ENCODE measurements around the gene ARHGAP15. TPM values are rescaled to one million over a fixed set of nuclear protein-coding genes. Genes with fewer than 3 reads are reported as not detected.

ARHGAP15 gene
- total and polyA plus RNA-seq, 2 donors from 2014 or later, result 5.7 to 23.1 TPM

DNA sequence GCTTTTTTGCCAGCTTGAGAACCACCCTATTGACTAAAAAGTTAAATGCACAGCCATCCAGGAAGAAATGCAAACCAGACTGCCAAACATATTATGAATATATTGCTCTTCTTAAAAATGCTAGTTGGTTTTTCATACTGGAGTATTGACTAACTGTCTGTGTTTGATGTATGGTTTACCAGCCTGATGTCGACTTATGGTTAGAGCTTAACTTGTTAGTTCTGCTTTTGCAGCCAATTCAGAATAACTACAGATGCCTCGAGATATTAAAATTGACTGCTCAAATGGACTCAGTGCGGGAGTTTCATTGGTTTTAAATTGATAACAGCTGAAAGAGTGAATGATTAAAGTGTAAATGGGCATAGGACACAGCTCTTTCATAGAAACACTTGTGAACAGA, 369.8 kb downstream of the ARHGAP15 start:
- intact Hi-C loops (cut with DNase I), result no loop called here
- Histone ChIP-seq H3K4me1 (ENCODE audit: control insufficient read depth in 2 of 3, insufficient read depth in 2 of 3, low read depth in 1 of 3, low read length in 3 of 3) (no peaks in the 10 kb centered on the region), H3K27ac (ENCODE audit: low read depth in 2 of 2, low read length in 2 of 2) (no peak overlapping the region), H3K36me3 (ENCODE audit: control insufficient read depth in 2 of 3, insufficient read depth in 3 of 3, low read length in 3 of 3) (no peaks in the 10 kb centered on the region), H3K4me3 (ENCODE audit: low read length in 3 of 3) (no peak overlapping the region), H3K27me3 (ENCODE audit: control insufficient read depth, insufficient read depth, low read length) (no peaks in the 10 kb centered on the region), H3K9me3 (ENCODE audit: control insufficient read depth in 2 of 3, insufficient read depth in 1 of 3, low read length in 3 of 3) (no peaks in the 10 kb centered on the region), H3K9ac (ENCODE audit: low read length in 3 of 3) (no peak overlapping the region)
- TF ChIP-seq, protein P1, sequence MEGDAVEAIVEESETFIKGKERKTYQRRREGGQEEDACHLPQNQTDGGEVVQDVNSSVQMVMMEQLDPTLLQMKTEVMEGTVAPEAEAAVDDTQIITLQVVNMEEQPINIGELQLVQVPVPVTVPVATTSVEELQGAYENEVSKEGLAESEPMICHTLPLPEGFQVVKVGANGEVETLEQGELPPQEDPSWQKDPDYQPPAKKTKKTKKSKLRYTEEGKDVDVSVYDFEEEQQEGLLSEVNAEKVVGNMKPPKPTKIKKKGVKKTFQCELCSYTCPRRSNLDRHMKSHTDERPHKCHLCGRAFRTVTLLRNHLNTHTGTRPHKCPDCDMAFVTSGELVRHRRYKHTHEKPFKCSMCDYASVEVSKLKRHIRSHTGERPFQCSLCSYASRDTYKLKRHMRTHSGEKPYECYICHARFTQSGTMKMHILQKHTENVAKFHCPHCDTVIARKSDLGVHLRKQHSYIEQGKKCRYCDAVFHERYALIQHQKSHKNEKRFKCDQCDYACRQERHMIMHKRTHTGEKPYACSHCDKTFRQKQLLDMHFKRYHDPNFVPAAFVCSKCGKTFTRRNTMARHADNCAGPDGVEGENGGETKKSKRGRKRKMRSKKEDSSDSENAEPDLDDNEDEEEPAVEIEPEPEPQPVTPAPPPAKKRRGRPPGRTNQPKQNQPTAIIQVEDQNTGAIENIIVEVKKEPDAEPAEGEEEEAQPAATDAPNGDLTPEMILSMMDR (IDR thresholded peaks at IDR 0.05; ENCODE audit: borderline replicate concordance, extremely low read depth, insufficient read depth), result no peak
- FAIRE-seq (no peak), DNase-seq (no peak)

DNA sequence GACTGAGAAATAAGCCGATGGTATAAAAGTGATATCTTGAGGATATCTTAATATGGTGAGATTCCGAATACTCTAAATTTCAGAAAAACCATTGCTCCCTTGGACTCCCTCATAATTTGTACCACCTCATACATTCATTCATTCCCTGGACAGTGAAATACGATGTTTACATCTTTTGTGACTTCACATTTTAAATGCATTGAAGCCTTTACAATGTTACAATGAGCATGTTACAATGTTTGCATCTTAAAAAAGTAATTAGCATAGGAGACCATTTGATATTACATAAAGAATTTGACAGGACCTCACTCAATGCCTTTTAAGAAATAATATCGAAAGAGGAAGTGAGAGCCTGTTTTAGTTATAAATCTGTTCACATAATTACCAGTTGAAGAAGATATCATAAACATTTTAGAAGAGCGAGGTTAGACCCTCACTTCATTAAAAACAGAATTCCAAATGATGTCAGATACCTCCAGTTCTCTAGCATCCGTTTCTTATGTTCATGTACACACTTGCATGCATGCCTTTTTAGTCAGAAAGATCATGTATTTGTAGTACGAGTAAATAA, 372.0 kb downstream of the ARHGAP15 start:
- Histone ChIP-seq H3K27me3 (ENCODE audit: control insufficient read depth, insufficient read depth, low read length) (no peaks in the 10 kb centered on the region), H3K4me1 (ENCODE audit: control insufficient read depth in 2 of 3, insufficient read depth in 2 of 3, low read depth in 1 of 3, low read length in 3 of 3) (no peaks in the 10 kb centered on the region), H3K9ac (ENCODE audit: low read length in 3 of 3) (no peak overlapping the region), H3K36me3 (ENCODE audit: control insufficient read depth in 2 of 3, insufficient read depth in 3 of 3, low read length in 3 of 3) (no peaks in the 10 kb centered on the region), H3K9me3 (ENCODE audit: control insufficient read depth in 2 of 3, insufficient read depth in 1 of 3, low read length in 3 of 3) (no peaks in the 10 kb centered on the region), H3K27ac (ENCODE audit: low read depth in 2 of 2, low read length in 2 of 2) (no peak overlapping the region), H3K4me3 (ENCODE audit: low read length in 3 of 3) (no peak overlapping the region)
- no peak for FAIRE-seq
- TF ChIP-seq, protein P1 (IDR thresholded peaks at IDR 0.05; ENCODE audit: borderline replicate concordance, extremely low read depth, insufficient read depth), result no peak
- intact Hi-C loops (cut with DNase I), result no loop called here
- DNase-seq, result no peak

DNA sequence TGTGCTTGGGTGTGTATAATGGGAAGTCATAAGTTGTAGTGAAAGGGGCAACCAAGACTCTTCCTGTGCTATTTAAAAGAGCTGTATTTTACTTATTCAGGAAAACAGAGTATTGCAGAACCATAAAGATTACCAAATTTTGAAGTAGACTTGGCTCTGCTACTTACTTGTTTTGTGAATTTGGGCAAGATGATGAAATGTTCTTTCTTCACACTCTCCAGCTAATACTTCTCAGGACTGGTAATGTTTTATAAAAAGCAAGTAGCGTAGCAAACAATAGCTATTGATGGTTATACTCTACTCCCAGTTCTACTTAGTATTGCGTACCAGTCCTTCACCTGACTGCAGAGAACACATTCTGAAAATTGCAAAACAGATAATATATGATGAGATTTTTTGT, 374.1 kb downstream of the ARHGAP15 start:
- intact Hi-C loops (cut with DNase I), result no loop called here
- Histone ChIP-seq H3K4me1 (ENCODE audit: control insufficient read depth in 2 of 3, insufficient read depth in 2 of 3, low read depth in 1 of 3, low read length in 3 of 3) (no peaks in the 10 kb centered on the region), H3K27me3 (ENCODE audit: control insufficient read depth, insufficient read depth, low read length) (no peaks in the 10 kb centered on the region), H3K9ac (ENCODE audit: low read length in 3 of 3) (no peak overlapping the region), H3K4me3 (ENCODE audit: low read length in 3 of 3) (no peak overlapping the region), H3K27ac (ENCODE audit: low read depth in 2 of 2, low read length in 2 of 2) (no peak overlapping the region), H3K36me3 (ENCODE audit: control insufficient read depth in 2 of 3, insufficient read depth in 3 of 3, low read length in 3 of 3) (no peaks in the 10 kb centered on the region), H3K9me3 (ENCODE audit: control insufficient read depth in 2 of 3, insufficient read depth in 1 of 3, low read length in 3 of 3) (no peaks in the 10 kb centered on the region)
- FAIRE-seq, result no peak
- TF ChIP-seq, protein P1 (IDR thresholded peaks at IDR 0.05; ENCODE audit: borderline replicate concordance, extremely low read depth, insufficient read depth), result no peak
- DNase-seq, result no peak

DNA sequence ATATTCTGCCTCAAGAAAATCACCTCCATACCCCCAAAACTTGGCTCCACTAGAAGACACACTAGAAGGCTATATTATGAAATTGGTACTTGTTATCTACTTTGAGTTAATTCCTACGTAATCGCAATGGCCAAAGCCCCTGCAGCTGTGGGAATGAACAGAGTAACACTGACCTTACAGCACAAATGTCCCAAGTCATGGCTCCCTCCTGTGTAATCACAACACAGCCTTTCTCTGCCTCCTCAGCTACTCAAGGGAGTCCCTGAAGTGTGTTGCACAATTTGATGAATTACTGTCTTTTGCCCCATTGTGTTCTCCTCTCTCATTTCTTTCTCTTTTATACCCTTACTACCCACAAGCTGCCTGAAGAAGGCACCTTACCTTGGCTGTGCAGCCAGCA, 375.2 kb downstream of the ARHGAP15 start:
- no peak overlapping the region for H3K9ac ChIP-seq (ENCODE audit: low read length in 3 of 3)
- intact Hi-C loops (cut with DNase I), result no loop called here

More for the DNA sequence above, 375.2 kb downstream of the ARHGAP15 start:
- no peak for FAIRE-seq
- no peak overlapping the region for H3K27ac ChIP-seq (ENCODE audit: low read depth in 2 of 2, low read length in 2 of 2)
- no peak for DNase-seq
- no peaks in the 10 kb centered on the region for H3K27me3 ChIP-seq (ENCODE audit: control insufficient read depth, insufficient read depth, low read length)
- no peak overlapping the region for H3K4me3 ChIP-seq (ENCODE audit: low read length in 3 of 3)
- H3K4me1 ChIP-seq (ENCODE audit: control insufficient read depth in 2 of 3, insufficient read depth in 2 of 3, low read depth in 1 of 3, low read length in 3 of 3), result no peaks in the 10 kb centered on the region
- H3K36me3 ChIP-seq (ENCODE audit: control insufficient read depth in 2 of 3, insufficient read depth in 3 of 3, low read length in 3 of 3), result no peaks in the 10 kb centered on the region
- no peaks in the 10 kb centered on the region for H3K9me3 ChIP-seq (ENCODE audit: control insufficient read depth in 2 of 3, insufficient read depth in 1 of 3, low read length in 3 of 3)
- TF ChIP-seq, protein P1 (IDR thresholded peaks at IDR 0.05; ENCODE audit: borderline replicate concordance, extremely low read depth, insufficient read depth), result no peak

All from kidney (tissue), 14 donors.